Measurements from ENCODE around the gene PTGFRN. TPM values are rescaled to one million over a fixed set of nuclear protein-coding genes. Genes with fewer than 3 reads are reported as not detected.

Gene PTGFRN
- total and polyA plus RNA-seq, 8 donors = 38.1 to 77.5 (median 67.9) TPM

DNA sequence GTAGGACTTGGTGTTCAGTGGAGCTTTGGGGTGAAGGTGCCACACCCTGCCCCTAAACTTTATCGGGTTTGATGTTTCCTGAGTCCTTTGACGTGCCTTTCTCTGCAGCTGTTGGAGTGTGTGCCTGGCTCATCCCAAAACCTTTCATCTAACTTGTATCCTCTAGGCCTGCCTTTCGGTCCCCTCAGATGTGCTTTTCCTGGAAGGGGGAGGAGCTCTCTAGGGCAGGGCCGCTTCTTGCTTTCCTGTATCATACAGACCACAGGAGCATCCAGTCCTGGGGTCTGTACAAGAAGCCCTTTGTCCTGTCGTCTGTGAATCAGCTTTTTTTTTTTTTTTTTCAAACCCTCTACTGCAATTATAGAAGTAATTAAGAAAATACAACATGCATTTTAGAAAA, 35.7 kb downstream of the PTGFRN start:
- DNase-seq = no peak
- H3K27ac ChIP-seq = no peak overlapping the region
- no peak overlapping the region for H3K4me3 ChIP-seq
- intact Hi-C loops (cut with DNase I) = no loop called here
- TF ChIP-seq CTCF (IDR thresholded peaks at IDR 0.05) = no peak
- H3K4me1 ChIP-seq = no peaks in the 10 kb centered on the region
- no peaks in the 10 kb centered on the region for H3K27me3 ChIP-seq
- peaks cover 0 to 4% of the 10 kb centered on the region in 2 donors for H3K36me3 ChIP-seq
- H3K9me3 ChIP-seq = no peaks in the 10 kb centered on the region
- no peak for ATAC-seq

DNA sequence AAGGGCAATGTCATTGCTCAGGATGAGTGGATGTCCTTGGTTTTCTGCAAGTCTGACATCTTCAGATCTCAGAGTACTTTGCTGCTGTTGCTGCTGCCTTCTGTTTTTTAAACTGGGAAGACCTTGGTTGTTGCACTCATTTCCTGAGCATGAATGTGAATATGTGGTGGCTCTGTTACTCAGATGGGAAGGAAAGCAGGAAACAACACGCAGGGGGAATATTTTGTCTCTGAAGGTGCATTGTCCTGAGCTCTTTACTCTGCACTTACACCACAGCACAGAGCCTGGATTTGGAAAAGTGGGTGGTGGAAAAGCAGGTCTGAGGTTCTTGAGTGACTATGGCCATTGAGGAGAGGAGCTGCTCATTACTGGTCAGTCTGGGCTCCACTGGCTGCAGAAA, 36.3 kb downstream of the PTGFRN start:
- H3K27me3 ChIP-seq = no peaks in the 10 kb centered on the region
- H3K9me3 ChIP-seq = no peaks in the 10 kb centered on the region
- intact Hi-C loops (cut with DNase I) = no loop called here
- TF ChIP-seq CTCF (IDR thresholded peaks at IDR 0.05) = no peak
- no peak overlapping the region for H3K4me3 ChIP-seq
- peaks cover 0 to 4% of the 10 kb centered on the region in 2 donors for H3K36me3 ChIP-seq
- H3K4me1 ChIP-seq = no peaks in the 10 kb centered on the region
- no peak overlapping the region for H3K27ac ChIP-seq
- DNase-seq (no peak), ATAC-seq (no peak)

DNA sequence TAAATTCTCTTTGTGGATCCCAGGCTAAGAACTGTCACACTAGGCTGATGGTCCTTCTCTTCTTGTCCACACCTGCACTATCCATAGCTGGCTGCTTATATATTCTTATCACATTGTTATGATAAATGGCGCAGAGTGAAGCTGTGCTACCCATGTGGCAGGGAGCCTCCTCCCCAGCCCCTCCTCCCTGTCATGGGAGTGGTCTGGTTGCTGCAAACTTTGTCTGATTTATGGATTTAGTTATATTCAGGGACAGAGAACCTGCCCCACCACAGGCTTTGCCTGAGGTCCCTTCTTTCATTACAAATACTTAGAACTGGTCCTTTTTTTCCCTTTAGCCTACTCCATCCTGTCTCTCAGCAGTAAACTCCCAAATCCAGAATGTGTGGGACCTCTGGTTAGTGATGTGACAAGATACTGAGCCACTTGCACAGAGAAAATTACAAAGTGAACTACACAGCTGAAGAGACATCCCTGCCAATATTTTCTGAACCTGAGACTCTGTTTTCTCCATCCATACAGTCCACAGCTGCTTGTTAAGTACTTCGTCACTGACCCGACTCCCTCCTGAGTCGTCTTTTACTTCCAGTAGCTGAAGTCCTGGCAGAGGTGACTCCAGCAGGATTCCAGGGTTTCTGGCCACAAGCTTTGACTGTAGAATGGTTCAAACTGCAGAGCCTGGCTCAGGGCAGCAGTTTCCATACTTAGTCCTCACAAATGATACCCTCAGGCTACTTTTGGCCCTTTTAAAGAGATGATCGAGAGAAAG, 37.6 kb downstream of the PTGFRN start:
- Histone ChIP-seq H3K27me3 (no peaks in the 10 kb centered on the region), H3K9me3 (no peaks in the 10 kb centered on the region), H3K4me3 (no peak overlapping the region), H3K36me3 (no peaks in the 10 kb centered on the region), H3K4me1 (peaks cover 0 to 5% of the 10 kb centered on the region in 2 donors), H3K27ac (no peak overlapping the region)
- TF ChIP-seq CTCF (IDR thresholded peaks at IDR 0.05) = no peak
- no peak for DNase-seq
- intact Hi-C loops (cut with DNase I) = no loop called here
- no peak for ATAC-seq

DNA sequence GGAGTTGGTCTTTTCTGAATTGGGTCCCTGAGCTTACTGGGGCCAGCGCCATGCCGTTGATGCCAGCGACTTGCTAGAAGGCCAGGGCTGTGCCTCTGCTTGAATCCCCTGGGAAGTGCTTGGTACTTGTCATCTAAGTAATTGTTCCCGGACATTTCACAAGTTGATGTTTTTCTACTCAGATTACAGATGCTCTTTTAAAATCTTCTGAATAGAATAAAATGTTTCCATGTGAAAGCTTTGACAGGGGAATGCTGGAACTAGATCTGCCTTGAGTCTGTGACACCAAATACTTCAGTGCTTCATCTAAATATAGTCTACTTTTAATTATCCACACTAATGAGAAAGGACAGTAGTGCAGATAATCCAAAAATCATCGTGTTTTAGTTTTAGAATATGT, 38.3 kb downstream of the PTGFRN start:
- DNase-seq (no peak), ATAC-seq (no peak)
- H3K9me3 ChIP-seq = no peaks in the 10 kb centered on the region
- intact Hi-C loops (cut with DNase I) = no loop called here
- no peaks in the 10 kb centered on the region for H3K36me3 ChIP-seq
- H3K4me3 ChIP-seq = no peak overlapping the region
- no peak for TF ChIP-seq CTCF (IDR thresholded peaks at IDR 0.05)
- H3K27me3 ChIP-seq = no peaks in the 10 kb centered on the region
- H3K4me1 ChIP-seq = peaks cover 0 to 5% of the 10 kb centered on the region in 2 donors
- H3K27ac ChIP-seq = no peak overlapping the region

GRCh38 chr1:116948642-116949041, 38.9 kb downstream of the PTGFRN start:
- TF ChIP-seq CTCF (IDR thresholded peaks at IDR 0.05) = no peak
- Histone ChIP-seq H3K27me3 (no peaks in the 10 kb centered on the region), H3K9me3 (no peaks in the 10 kb centered on the region), H3K36me3 (no peaks in the 10 kb centered on the region), H3K27ac (no peak overlapping the region), H3K4me1 (peaks cover 0 to 5% of the 10 kb centered on the region in 2 donors), H3K4me3 (no peak overlapping the region)
- no peak for ATAC-seq
- no peak for DNase-seq
- intact Hi-C loops (cut with DNase I) = no loop called here

Measured in left lung (tissue), 10 donors.